Left forelimb (tissue), 1 donor: ENCODE data around the gene PAPOLB.

Experiments used
- DNase-seq: peaks from one replicate; pipeline ENCODE4 v3.0.0-alpha.2; 2018; ENCODE audit warnings: low spot score

PAPOLB gene

DNA sequence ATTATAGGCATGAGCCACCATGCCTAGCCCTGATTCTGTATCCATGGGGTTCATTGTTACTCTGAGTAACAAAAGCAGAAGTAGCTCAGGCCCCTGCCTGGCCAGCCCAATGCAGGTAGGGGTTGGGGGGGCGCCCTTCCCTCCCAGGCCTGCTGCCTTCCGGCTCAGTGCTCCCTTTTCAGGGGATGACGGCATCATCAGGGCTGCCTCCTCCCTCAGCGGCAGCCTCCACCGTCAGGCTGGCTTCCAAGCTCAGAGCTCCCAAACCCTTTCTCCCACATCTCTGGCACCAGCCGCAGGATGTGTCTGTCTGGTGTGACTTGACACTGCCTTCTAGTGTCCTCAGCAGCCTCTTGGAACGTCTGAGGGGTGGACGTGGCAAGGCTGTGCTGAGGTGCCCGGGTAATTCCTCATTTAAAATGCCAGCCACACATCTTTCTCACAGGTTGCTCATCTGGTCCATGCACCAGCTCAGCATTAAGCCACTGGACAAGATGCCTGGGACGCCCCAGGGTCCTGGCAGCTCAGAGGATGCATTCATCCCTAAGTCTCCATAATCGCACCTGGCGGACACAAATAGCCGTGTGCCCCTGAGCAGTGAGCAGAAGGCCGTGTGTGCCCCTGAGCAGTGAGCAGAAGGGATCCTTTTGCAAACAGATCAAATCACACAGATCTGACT is 38.2 kb downstream of the PAPOLB start:
- no peak for DNase-seq

DNA sequence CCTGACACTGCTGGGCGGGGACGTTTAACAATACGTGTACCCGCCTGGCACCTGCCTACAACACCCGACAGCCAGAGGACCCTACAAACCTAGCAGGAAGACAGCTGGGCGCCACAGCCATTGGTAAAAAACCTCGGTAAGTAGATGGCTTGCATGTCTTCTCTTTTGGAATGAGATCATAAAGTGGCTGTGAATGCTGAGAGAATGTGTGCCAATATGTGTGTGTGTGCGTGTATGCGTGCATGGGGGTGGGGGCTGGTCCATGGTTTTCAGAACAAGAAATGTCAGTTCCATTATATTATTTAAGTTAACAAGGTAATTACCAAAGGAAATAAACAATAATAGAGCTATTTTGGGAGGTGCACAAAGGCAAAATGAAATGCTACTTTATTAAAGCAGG is 39.2 kb downstream of the PAPOLB start:
- DNase-seq, result no peak

DNA sequence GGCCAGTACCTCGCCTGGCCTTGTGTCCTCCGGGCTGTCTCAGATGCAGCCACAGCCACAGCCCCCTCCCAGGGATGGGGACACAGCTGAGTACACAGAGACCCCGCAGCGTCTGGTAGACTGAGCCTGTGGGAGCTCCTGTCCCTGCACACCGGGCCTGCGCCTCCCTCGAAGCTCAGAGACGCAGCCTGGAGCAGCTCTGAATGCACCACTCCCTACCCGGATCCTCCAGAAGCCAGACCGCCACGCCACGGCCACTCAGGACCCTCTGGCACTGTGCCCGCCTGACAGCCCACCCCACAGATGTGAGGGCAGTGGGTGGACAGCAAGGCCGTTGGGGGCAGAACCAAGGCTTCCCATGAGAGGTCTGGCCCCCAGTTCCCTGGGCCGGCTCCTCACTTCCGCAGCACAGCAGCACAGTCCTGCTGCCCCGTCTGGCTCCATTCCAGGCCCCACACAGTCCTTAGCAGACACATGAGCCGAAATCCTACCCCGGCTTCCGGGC is 40.8 kb downstream of the PAPOLB start:
- no peak for DNase-seq

DNA sequence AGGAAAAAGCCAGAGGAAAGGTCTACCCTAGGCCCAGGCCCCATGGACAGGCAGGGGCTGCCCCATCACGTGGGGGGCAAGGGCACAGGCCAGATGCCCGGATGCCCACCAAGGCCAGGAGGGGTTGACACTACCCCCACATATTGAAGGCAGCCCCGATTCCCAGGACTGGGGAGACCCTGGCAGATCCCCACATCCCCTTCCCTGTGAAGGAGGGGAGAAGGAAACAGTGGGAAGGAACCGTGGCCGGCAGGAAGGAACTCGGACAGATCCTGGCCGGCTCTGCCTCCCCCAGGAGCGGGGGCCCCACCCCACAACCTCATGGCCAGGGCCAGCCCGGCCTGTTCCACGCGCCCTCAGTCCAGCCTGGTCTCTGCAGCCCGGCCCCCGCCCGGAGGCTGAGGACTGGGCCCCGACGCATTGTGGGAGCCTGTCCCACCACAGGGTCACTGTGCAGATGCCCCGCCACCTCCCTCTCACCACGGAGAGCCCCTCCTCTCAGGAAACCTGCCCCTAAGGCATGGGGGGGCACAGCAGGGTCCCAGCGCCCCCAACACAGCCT is 41.3 kb downstream of the PAPOLB start:
- DNase-seq, result no peak

DNA sequence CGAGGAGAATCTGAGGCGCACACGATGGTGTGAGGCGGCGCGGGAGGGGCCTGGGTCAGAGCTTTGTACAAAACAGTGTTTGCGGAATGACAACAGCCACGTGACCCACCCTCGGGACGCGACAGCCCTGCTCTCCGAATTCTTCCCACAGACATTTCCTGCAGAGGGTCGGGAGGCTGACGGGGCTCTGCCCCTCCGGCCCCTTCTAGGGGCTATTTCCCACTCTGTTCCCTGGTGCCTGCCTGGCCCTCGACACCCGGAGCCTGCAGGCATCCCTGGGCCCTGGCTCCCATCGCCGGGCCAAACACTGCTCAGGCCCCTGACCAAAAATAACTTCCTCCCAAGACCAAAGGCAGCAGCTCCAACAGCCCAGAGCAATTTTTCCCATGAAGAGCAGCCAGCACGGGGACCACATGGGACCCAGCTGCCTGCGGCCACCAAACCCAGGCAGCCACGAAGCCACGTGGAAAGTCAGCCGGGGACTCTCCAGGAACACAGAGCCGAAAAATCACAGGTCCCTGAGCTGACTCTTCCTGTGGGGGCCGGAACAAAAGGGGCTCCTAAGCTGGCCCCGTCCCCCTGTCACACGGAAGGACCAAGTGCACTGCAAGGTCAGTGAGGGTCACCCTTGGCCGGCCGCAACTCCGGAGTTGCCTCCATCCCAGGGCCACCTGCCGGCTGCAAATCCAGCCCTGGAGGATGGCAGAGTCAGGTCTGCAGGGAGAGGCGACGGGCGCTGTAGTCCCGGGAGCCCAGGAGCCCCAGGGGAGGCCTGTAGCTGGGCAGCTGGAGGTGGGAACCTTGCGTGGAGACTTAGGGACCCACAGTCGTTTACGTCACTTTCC is 42.0 kb downstream of the PAPOLB start:
- DNase-seq, result no peak

DNA sequence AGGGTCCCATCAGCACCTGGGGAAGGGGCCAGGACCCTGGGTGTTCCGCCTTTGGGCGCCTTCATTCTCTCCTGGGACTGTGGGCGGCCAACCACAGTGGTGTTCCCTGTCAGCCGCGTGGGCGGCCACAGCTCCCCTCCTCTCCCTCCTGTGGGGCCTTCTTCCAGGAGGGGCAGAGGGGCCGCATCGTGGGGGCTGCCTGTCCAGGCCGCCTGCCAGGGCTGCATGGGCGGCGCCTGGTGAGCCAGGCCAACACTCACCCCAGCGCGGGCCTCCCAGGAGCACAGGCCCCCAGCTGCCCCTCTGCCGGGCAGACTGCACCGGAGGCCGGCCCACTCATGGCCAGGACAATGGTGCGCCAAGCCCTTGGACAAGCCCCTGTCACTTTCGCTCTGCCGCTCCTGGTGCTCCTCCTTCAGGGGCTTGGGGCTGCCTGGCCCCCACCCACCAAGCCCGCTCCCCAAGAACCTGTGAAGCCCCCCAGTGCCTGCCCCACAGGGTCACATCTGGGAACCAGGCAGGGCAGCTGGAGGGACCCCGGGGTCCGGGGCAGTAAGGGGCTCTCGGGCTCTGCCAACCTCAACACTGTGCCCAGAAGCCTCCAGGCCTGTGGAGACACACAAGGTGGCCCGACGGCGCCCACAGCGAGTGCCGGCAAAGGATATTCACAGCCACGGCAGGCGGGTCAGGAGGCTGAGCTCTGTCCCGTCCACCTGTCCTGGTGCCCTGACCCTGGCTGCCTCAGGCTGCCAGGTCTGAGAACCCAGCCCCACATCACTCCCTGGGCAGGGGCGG is 43.6 kb downstream of the PAPOLB start:
- DNase-seq, result no peak

DNA sequence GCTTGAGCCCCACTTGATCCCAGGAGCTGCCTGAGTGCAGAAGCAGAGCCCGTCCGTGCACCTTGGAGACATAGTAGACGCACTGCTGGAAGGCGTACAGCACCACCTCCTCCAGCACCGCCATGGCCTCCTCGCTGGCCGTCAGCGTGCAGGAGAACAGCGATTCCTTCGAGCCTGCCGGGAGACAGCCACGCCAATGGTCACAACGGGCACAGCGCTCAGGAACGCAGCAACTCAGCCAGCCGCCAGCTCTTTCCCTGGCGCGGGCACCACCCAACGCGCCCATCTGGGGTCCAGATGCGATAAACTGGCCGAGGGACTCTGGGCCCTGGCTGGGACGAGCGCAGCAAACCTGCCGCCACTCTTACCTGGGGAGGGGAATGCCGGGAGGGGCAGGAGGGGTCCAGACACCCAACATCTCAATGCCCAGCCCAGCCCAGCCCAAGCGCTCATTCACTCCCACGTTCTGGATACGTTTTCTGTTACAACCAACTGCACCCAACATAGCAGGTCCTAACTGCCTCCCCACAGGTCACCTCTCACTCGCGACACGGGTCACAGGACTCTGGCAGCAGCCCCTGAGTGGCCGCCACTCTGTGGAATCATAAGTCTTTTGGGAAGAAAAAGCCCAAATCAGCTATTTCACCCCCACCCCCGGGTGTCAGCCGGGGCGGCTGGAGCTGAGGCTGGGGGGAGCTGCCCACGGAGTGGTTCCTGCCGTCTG is 44.5 kb downstream of the PAPOLB start:
- no peak for DNase-seq

DNA sequence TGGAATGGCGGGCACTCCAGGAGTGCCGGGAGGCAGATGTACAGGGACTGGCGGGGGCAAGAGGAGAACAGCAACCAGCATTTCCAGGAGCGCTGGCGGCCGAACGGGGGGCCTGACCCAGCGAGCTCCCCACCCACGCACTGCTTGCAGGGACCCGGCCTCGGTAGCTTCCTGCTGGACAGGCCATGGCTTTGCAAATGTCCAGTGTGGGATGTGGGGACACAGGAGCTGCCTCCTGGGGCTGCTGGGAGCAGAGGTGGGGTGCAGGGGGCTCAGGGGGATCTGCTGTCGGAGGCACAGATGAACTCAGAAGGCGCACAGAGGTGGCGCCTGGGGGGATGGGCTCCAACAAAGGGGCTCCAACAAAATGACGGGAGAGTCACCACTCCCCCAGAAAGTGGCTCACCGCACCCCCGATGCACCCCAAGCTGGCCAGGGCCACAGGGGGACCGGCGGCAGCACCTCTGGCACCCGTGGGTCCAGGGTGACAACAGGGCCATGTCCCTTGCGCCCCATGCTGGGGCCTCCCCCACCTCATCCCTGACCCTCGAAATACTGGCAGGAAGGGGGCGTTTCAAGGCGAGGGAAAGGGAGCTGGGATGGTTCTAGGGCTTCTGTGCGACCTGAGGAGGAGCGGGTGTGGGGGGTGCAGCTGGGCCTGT is 45.3 kb downstream of the PAPOLB start:
- no peak for DNase-seq

DNA sequence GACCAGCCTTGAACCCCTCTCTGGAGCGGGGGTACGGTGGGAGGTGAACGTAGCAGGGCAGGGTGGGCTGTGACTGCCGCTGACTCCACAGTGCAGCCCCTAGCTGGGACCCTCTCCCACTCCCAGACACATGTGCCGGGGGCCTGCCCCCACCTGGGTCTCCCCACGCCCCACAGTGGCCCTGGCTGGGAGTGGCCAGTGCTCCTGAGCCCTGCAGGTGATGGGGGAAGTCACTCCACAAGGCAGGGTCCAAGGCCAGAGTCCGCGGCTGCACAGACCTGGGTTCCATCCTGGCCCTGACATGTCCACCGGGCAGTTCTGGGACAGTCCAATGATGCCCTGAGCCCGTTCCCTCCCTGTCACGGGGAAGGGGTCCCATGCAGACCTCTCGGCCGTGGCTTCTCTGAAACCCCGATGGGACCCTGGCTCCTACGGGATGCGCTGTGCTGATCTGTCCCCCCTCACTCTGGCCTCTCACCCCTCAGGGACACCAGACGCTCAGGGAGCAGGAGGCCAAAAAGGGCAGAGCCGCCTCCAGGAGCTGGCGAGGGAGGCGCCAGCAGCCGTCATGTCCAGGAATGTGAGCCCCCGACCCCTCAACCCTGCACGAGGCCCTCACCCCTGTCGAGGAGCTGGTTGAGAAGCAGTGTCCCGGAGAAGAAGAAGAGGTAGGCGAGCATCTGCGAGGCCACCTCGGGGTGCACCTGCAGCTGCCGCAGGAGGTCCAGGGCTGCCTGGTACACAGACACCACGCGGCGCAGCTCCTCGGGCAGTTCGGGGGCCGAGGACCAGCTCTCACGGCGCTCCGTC is 46.0 kb downstream of the PAPOLB start:
- DNase-seq, result no peak

DNA sequence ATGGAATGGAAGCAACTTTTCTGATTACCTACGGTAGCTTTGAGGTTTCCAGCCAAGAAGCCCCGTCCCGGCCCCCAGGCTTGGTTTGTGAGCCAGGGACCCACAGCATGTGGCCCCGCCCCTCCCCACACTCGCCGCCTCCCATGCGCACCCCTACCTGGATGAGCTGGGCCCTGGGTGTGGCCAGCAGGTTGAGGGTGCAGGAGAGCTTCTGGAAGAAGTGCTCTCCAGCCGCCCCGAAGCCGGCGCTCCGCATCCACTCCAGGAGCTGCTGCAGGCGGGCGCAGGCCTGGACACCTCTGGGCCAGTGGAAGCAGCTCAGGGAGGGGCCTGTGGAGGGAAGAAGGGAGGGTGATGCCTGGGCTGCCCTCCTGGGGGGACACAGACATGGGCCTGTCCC is 46.7 kb downstream of the PAPOLB start:
- DNase-seq, result no peak

DNA sequence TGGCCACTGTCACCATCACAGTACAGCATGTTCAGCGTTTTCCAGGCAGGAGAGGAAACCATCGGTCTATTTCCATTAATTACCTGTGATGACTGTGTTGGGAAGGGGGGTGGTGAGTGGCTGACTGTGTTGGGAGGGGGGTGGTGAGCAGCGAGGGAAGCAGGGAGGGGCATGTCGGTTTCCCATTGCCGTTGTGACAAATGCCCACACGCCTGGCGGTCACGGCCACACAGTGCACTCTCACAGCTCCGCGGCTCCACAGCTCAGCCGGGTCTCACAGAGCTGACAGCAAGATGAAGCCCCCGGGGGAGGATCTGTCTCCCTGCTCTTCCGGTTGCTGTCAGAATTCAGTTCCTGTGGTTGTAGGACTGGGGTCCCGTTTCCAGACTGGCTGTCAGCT is 47.4 kb downstream of the PAPOLB start:
- no peak for DNase-seq

DNA sequence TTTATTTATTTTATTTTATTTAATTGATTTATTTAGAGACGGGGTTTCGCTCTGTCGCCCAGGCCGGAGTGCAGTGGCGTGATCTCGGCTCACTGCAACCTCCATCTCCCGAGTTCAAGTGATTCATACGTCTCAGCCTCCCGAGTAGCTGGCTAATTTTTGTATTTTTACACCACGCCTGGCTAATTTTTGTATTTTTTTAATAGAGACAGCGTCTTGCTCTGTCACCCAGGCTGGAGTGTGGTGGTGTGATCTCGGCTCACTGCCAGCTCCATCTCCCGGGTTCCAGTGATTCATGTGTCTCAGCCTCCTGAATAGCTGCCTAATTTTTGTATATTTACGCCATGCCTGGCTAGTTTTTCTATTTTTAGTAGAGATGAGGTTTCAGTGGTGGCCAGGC is 52.2 kb downstream of the PAPOLB start:
- no peak for DNase-seq

DNA sequence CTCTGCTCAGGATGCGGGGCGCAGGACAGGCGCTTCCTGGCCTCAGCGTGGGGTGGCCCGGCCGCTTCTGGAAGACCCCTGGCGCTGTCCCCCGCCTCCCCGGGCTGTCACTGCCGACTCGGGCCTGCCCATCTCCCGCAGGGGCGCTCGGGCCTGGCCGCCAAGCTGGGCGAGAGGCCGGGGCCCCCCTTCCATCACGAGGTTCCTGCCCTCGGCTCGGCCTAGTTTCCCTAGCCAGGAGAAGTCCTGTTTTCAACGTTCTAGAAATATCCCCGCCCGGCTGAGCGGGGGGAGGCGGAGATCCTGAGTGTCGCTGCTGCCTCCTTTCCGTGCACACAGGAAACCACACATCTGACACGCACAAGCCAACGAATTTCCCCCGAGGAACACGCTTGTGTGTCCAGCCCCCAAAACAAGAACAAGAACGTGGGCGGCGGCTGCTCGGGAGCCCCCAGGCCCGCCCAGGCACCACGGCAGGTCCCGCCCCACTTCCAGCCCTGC is 52.7 kb downstream of the PAPOLB start:
- DNase-seq, result no peak

DNA sequence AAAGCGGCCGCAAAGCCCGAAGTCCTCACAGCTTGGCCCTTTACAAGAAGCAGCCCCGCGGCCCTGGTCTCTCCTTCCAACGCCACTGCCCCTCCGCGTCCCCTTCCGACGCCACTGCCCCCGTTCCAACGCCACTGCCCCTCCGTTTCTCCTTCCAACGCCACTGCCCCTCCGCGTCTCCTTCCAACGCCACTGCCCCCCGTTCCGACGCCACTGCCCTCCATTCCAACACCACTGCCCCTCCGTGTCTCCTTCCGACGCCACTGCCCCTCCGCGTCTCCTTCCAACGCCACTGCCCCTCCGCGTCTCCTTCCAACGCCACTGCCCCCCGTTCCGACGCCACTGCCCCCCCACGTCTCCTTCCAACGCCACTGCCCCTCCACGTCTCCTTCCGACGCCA is 53.3 kb downstream of the PAPOLB start:
- no peak for DNase-seq

DNA sequence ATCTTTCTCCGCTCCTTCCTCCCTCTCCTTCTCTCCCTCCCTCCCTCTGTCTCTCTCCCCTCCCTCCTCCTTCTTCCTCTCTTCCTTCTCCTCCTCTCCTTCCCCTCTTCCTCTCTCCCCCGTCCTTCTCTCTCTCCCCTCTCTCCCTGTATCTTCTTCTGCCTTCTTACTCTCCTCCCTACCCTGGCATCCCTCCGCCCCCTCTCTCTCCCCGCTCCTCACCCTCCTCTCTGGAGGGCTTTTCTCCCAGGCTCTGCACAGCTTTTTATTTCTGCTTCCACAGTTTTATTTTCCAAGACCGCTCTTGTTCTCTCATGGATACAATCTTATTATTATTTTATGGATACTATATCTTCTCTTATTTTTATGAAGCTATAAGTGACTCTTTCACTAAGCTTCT is 53.8 kb downstream of the PAPOLB start:
- DNase-seq, result no peak
